A673 (cell line): ENCODE results near the gene PTTG1.

ENCODE experiments used
- CTCF ChIP-seq: fragments of 300-800, 200-600 bp; sonication (generic); conservative IDR thresholded peaks from 2 replicates; pipeline ENCODE4 v1.5.1; 2017; ENCODE audit warnings: low read depth, mild to moderate bottlenecking, antibody characterized with exemption, low read length, moderate library complexity, mixed read lengths
- EZH2 ChIP-seq: fragments of 200-600 bp; sonication (generic); IDR thresholded peaks from 2 replicates; pipeline ENCODE4 v1.6.1; 2017; ENCODE audit warnings: borderline replicate concordance, low read depth, mild to moderate bottlenecking, mixed read lengths, antibody characterized with exemption, low read length; ENCODE audit not compliant: poor library complexity, severe bottlenecking

DNA sequence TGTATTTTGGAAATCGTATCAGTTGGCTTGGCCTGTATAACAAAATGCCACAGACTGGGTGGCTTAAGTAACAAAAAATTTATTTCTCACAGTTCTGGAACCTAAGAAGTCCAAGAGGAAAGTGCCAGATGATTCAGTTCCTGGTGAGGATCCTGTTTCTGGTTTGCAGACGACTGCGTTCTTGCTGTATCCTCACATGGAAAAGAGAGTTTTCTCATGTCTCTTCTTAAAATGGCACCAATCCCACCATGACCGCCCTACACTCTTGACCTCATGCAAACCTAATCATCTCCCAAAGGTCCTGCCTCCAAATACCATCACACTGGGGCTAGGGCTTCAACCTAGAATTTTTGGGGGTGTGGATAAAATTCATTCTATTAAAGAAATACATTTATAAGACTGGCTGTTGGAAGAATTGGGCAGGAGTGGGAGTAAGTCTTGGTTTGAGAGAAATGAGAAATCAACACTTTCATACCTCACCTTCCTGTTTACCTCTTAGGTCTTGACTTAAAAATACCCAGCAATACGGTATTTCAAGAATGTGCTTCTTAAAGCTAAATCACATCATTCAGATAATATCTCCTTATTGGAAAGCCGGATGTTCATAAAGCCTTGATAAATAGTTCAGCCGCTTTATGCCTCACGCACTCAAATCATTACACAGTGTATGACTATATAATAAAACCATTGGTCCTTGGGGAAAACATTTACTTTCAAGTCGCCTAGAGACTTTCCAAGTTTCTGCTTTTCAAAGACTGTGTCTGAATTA lies 28.7 kb downstream of the PTTG1 start:
- TF ChIP-seq CTCF (no peak), EZH2 (no peak)
